Measurements from ENCODE around the gene RASSF6. TPM values are rescaled to one million over a fixed set of nuclear protein-coding genes. Genes with fewer than 3 reads are reported as not detected.

RASSF6 gene
- total RNA-seq, 1 experiment from 2014 or later: 7.4 TPM

GRCh38 chr4:73621357-73621756 is 1.1 kb upstream of the RASSF6 start:
- DNase-seq: no peak
- Histone ChIP-seq H3K9me3 (ENCODE audit: low read length) (no peaks in the 10 kb centered on the region), H2AFZ (ENCODE audit: low read length) (no peak overlapping the region), H3K79me2 (ENCODE audit: low read length) (no peaks in the 10 kb centered on the region), H3K4me1 (ENCODE audit: low read length) (peaks cover 58% of the 10 kb centered on the region), H3K9ac (ENCODE audit: low read length) (no peak overlapping the region), H3K9me2 (replicated peaks; ENCODE audit: insufficient read depth, low read length) (no peaks in the 10 kb centered on the region), H3K4me2 (ENCODE audit: low read depth, low read length, poor library complexity, severe bottlenecking) (no peak overlapping the region), H3K27me3 (ENCODE audit: low read length) (no peaks in the 10 kb centered on the region), H4K20me1 (ENCODE audit: insufficient read depth, low read depth, low read length) (no peaks in the 10 kb centered on the region), H3K36me3 (ENCODE audit: insufficient read depth, low read length) (no peaks in the 10 kb centered on the region), H3K27ac (ENCODE audit: low read length) (no peak overlapping the region), H3K4me3 (ENCODE audit: low read length) (no peak overlapping the region)

GRCh38 chr4:73619346-73619745 is 890 bp downstream of the RASSF6 start:
- Histone ChIP-seq H3K4me1 (ENCODE audit: low read length) (peaks cover 51% of the 10 kb centered on the region), H3K4me2 (ENCODE audit: low read depth, low read length, poor library complexity, severe bottlenecking) (peak overlapping the region; percentile 80), H3K27me3 (ENCODE audit: low read length) (no peaks in the 10 kb centered on the region), H3K9me3 (ENCODE audit: low read length) (no peaks in the 10 kb centered on the region), H3K9ac (ENCODE audit: low read length) (no peak overlapping the region), H3K36me3 (ENCODE audit: insufficient read depth, low read length) (no peaks in the 10 kb centered on the region), H3K4me3 (ENCODE audit: low read length) (no peak overlapping the region), H3K27ac (ENCODE audit: low read length) (no peak overlapping the region), H3K79me2 (ENCODE audit: low read length) (no peaks in the 10 kb centered on the region), H4K20me1 (ENCODE audit: insufficient read depth, low read depth, low read length) (no peaks in the 10 kb centered on the region), H2AFZ (ENCODE audit: low read length) (no peak overlapping the region), H3K9me2 (replicated peaks; ENCODE audit: insufficient read depth, low read length) (no peaks in the 10 kb centered on the region)
- no peak for DNase-seq

GRCh38 chr4:73617256-73617655 is 3.0 kb downstream of the RASSF6 start:
- Histone ChIP-seq H3K36me3 (ENCODE audit: insufficient read depth, low read length) (no peaks in the 10 kb centered on the region), H2AFZ (ENCODE audit: low read length) (0 out of 2 replicates have a peak overlapping the region, but pooled peaks have one; percentile 28), H3K79me2 (ENCODE audit: low read length) (no peaks in the 10 kb centered on the region), H3K4me2 (ENCODE audit: low read depth, low read length, poor library complexity, severe bottlenecking) (peak overlapping the region; percentile 41), H4K20me1 (ENCODE audit: insufficient read depth, low read depth, low read length) (no peaks in the 10 kb centered on the region), H3K4me1 (ENCODE audit: low read length) (peaks cover 55% of the 10 kb centered on the region), H3K27ac (ENCODE audit: low read length) (peak overlapping the region; percentile 45; the same call in 1 of the 2 replicates), H3K9me3 (ENCODE audit: low read length) (no peaks in the 10 kb centered on the region), H3K9me2 (replicated peaks; ENCODE audit: insufficient read depth, low read length) (no peaks in the 10 kb centered on the region), H3K9ac (ENCODE audit: low read length) (peak overlapping the region; percentile 33; the same call in 1 of the 2 replicates), H3K27me3 (ENCODE audit: low read length) (no peaks in the 10 kb centered on the region), H3K4me3 (ENCODE audit: low read length) (peak overlapping the region; percentile 21; the same call in 1 of the 2 replicates)
- DNase-seq: peak; percentile 59

GRCh38 chr4:73615613-73616012 is 4.6 kb downstream of the RASSF6 start:
- Histone ChIP-seq H3K4me2 (ENCODE audit: low read depth, low read length, poor library complexity, severe bottlenecking) (no peak overlapping the region), H3K9me3 (ENCODE audit: low read length) (no peaks in the 10 kb centered on the region), H3K79me2 (ENCODE audit: low read length) (no peaks in the 10 kb centered on the region), H4K20me1 (ENCODE audit: insufficient read depth, low read depth, low read length) (no peaks in the 10 kb centered on the region), H3K9ac (ENCODE audit: low read length) (no peak overlapping the region), H3K4me3 (ENCODE audit: low read length) (no peak overlapping the region), H2AFZ (ENCODE audit: low read length) (no peak overlapping the region), H3K27ac (ENCODE audit: low read length) (no peak overlapping the region), H3K27me3 (ENCODE audit: low read length) (no peaks in the 10 kb centered on the region), H3K4me1 (ENCODE audit: low read length) (peaks cover 56% of the 10 kb centered on the region), H3K9me2 (replicated peaks; ENCODE audit: insufficient read depth, low read length) (no peaks in the 10 kb centered on the region), H3K36me3 (ENCODE audit: insufficient read depth, low read length) (no peaks in the 10 kb centered on the region)
- DNase-seq: peak; percentile 40

- no peak overlapping the region for H3K4me3 ChIP-seq (ENCODE audit: low read length)
- H3K27ac ChIP-seq (ENCODE audit: low read length): no peak overlapping the region
- H2AFZ ChIP-seq (ENCODE audit: low read length): no peak overlapping the region
- H4K20me1 ChIP-seq (ENCODE audit: insufficient read depth, low read depth, low read length): no peaks in the 10 kb centered on the region
- H3K9me2 ChIP-seq (replicated peaks; ENCODE audit: insufficient read depth, low read length): no peaks in the 10 kb centered on the region
- no peak overlapping the region for H3K4me2 ChIP-seq (ENCODE audit: low read depth, low read length, poor library complexity, severe bottlenecking)
- H3K27me3 ChIP-seq (ENCODE audit: low read length): no peaks in the 10 kb centered on the region
- no peak for DNase-seq
- H3K4me1 ChIP-seq (ENCODE audit: low read length): peaks cover 46% of the 10 kb centered on the region
- H3K9me3 ChIP-seq (ENCODE audit: low read length): no peaks in the 10 kb centered on the region
- no peaks in the 10 kb centered on the region for H3K79me2 ChIP-seq (ENCODE audit: low read length)
- no peaks in the 10 kb centered on the region for H3K36me3 ChIP-seq (ENCODE audit: insufficient read depth, low read length)
- H3K9ac ChIP-seq (ENCODE audit: low read length): no peak overlapping the region
These were observed 5.8 kb downstream of the RASSF6 start for GRCh38 chr4:73614311-73614867.

- Histone ChIP-seq H3K27me3 (ENCODE audit: low read length) (no peaks in the 10 kb centered on the region), H3K4me1 (ENCODE audit: low read length) (peaks cover 47% of the 10 kb centered on the region), H3K9me3 (ENCODE audit: low read length) (no peaks in the 10 kb centered on the region), H3K36me3 (ENCODE audit: insufficient read depth, low read length) (no peaks in the 10 kb centered on the region), H4K20me1 (ENCODE audit: insufficient read depth, low read depth, low read length) (no peaks in the 10 kb centered on the region), H3K9ac (ENCODE audit: low read length) (no peak overlapping the region), H3K9me2 (replicated peaks; ENCODE audit: insufficient read depth, low read length) (no peaks in the 10 kb centered on the region), H3K4me2 (ENCODE audit: low read depth, low read length, poor library complexity, severe bottlenecking) (no peak overlapping the region), H3K4me3 (ENCODE audit: low read length) (no peak overlapping the region), H3K27ac (ENCODE audit: low read length) (no peak overlapping the region), H2AFZ (ENCODE audit: low read length) (no peak overlapping the region), H3K79me2 (ENCODE audit: low read length) (no peaks in the 10 kb centered on the region)
- no peak for DNase-seq
These were observed 7.1 kb downstream of the RASSF6 start for GRCh38 chr4:73613130-73613529.

- DNase-seq: no peak
- H3K4me1 ChIP-seq (ENCODE audit: low read length): peaks cover 49% of the 10 kb centered on the region
- no peaks in the 10 kb centered on the region for H3K27me3 ChIP-seq (ENCODE audit: low read length)
- no peak overlapping the region for H3K9ac ChIP-seq (ENCODE audit: low read length)
- no peak overlapping the region for H3K27ac ChIP-seq (ENCODE audit: low read length)
- no peaks in the 10 kb centered on the region for H3K9me3 ChIP-seq (ENCODE audit: low read length)
- no peaks in the 10 kb centered on the region for H3K36me3 ChIP-seq (ENCODE audit: insufficient read depth, low read length)
- H2AFZ ChIP-seq (ENCODE audit: low read length): no peak overlapping the region
- H3K9me2 ChIP-seq (replicated peaks; ENCODE audit: insufficient read depth, low read length): no peaks in the 10 kb centered on the region
- H3K79me2 ChIP-seq (ENCODE audit: low read length): no peaks in the 10 kb centered on the region
- H4K20me1 ChIP-seq (ENCODE audit: insufficient read depth, low read depth, low read length): no peaks in the 10 kb centered on the region
- H3K4me2 ChIP-seq (ENCODE audit: low read depth, low read length, poor library complexity, severe bottlenecking): no peak overlapping the region
- H3K4me3 ChIP-seq (ENCODE audit: low read length): no peak overlapping the region
These were observed 8.2 kb downstream of the RASSF6 start for GRCh38 chr4:73612032-73612431.

GRCh38 chr4:73609706-73610105 is 10.5 kb downstream of the RASSF6 start:
- Histone ChIP-seq H3K4me2 (ENCODE audit: low read depth, low read length, poor library complexity, severe bottlenecking) (no peak overlapping the region), H3K27ac (ENCODE audit: low read length) (0 out of 2 replicates have a peak overlapping the region, but pooled peaks have one; percentile 98), H3K36me3 (ENCODE audit: insufficient read depth, low read length) (no peaks in the 10 kb centered on the region), H3K4me1 (ENCODE audit: low read length) (peaks cover 56% of the 10 kb centered on the region), H3K27me3 (ENCODE audit: low read length) (no peaks in the 10 kb centered on the region), H3K9ac (ENCODE audit: low read length) (no peak overlapping the region), H2AFZ (ENCODE audit: low read length) (no peak overlapping the region), H3K9me3 (ENCODE audit: low read length) (no peaks in the 10 kb centered on the region), H3K79me2 (ENCODE audit: low read length) (no peaks in the 10 kb centered on the region), H4K20me1 (ENCODE audit: insufficient read depth, low read depth, low read length) (no peaks in the 10 kb centered on the region), H3K9me2 (replicated peaks; ENCODE audit: insufficient read depth, low read length) (no peaks in the 10 kb centered on the region), H3K4me3 (ENCODE audit: low read length) (no peak overlapping the region)
- DNase-seq: no peak

All from Karpas-422 (cell line).